Caco-2 (cell line): ENCODE measurements around the gene ZRANB3. TPM values are rescaled to one million over a fixed set of nuclear protein-coding genes. Genes with fewer than 3 reads are reported as not detected.
"Not testable (repeated sequence)": the region's sequence is repeated elsewhere in the genome, so short reads cannot be mapped to it uniquely, and the experiment has no call there.

Experiments used
- BruUV-seq: library from RNA; stranded (reverse); fragments of 400-500 nt; replicated peaks from 2 replicates; lab custom pipeline; 2021; lab: Mats Ljungman, UMichigan
- CTCF ChIA-PET: fragments of 300-600 bp; sonication (Branson Sonifier 250); formaldehyde crosslinking; loops from one replicate; lab custom pipeline; 2022; ENCODE audit warnings: antibody characterized with exemption; lab: Charles Lee
- POLR2A ChIA-PET: fragments of 300-600 bp; sonication (Branson Sonifier 250); formaldehyde crosslinking; loops from one replicate; lab custom pipeline; 2022; ENCODE audit warnings: antibody characterized with exemption; lab: Charles Lee
- DNase-seq, 2 experiments: peaks; one replicate each; pipeline versions ENCODE4 v3.0.0 to v3.0.0-alpha.2; 2020 to 2022
- H3K27me3 ChIP-seq: replicated peaks from 2 replicates; pipeline ENCODE4 v1.6.0; 2011; ENCODE audit warnings: low read length; ENCODE audit not compliant: control insufficient read depth, insufficient read depth
- H3K36me3 ChIP-seq: 2 replicates; pipeline ENCODE4 v1.5.1; 2011; ENCODE audit warnings: low read length; ENCODE audit not compliant: control insufficient read depth, insufficient read depth
- H3K4me1 ChIP-seq: fragments of 250-450 bp; sonication (Bioruptor Pico); 2 replicates; pipeline ENCODE4 v1.5.1; 2020; ENCODE audit warnings: mild to moderate bottlenecking
- H3K4me3 ChIP-seq: 2 replicates; pipeline ENCODE4 v1.5.1; 2011; ENCODE audit warnings: low read depth, mild to moderate bottlenecking, control low read depth, low read length
- H3K9me3 ChIP-seq: fragments of 250-450 bp; sonication (Bioruptor Pico); 2 replicates; pipeline ENCODE4 v1.5.1; 2020; ENCODE audit warnings: mild to moderate bottlenecking, moderate library complexity
- H3K27ac Mint-ChIP-seq: one replicate; pipeline ENCODE4 v1.8.0; 2022; ENCODE audit warnings: mixed read lengths; ENCODE audit not compliant: unreplicated experiment
- H3K27me3 Mint-ChIP-seq: one replicate; pipeline ENCODE4 v1.8.0; 2022; ENCODE audit warnings: mixed read lengths; ENCODE audit not compliant: insufficient read depth, unreplicated experiment
- H3K36me3 Mint-ChIP-seq: one replicate; pipeline ENCODE4 v1.8.0; 2022; ENCODE audit warnings: mild to moderate bottlenecking, mixed read lengths; ENCODE audit not compliant: insufficient read depth, unreplicated experiment
- H3K4me1 Mint-ChIP-seq: one replicate; pipeline ENCODE4 v1.8.0; 2022; ENCODE audit warnings: low read depth, mixed read lengths; ENCODE audit not compliant: unreplicated experiment
- H3K4me3 Mint-ChIP-seq: one replicate; pipeline ENCODE4 v1.8.0; 2022; ENCODE audit warnings: mild to moderate bottlenecking, moderate library complexity, mixed read lengths; ENCODE audit not compliant: unreplicated experiment
- H3K9me3 Mint-ChIP-seq: one replicate; pipeline ENCODE4 v1.8.0; 2022; ENCODE audit warnings: mixed read lengths; ENCODE audit not compliant: unreplicated experiment
- CTCF ChIP-seq, 2 experiments: fragments of 200-600 bp in 1 of 2; IDR thresholded peaks; 1 replicate in 1 of 2; 2 replicates in 1 of 2; pipeline versions ENCODE4 v1.5.1 to v1.8.0; 2011 to 2022; ENCODE audit warnings: antibody characterized with exemption in 1 of 2, control low read depth in 1 of 2, inconsistent platforms in 1 of 2, low read depth in 1 of 2, low read length in 1 of 2, mild to moderate bottlenecking in 1 of 2, moderate library complexity in 1 of 2; ENCODE audit not compliant: insufficient read depth in 1 of 2, severe bottlenecking in 1 of 2, unreplicated experiment in 1 of 2
- intact Hi-C: fragments of 100-400 bp; cut with micrococcal nuclease; formaldehyde crosslinking; loops from one replicate; pipeline ENCODE4 v1.10.0; 2022; ENCODE audit not compliant: unreplicated experiment
- total RNA-seq: library from RNA; stranded (reverse); gene quantifications from 2 replicates; pipeline ENCODE4 v1.2.3, GENCODE V29; 2022

ZRANB3 gene
- total RNA-seq, 1 experiment from 2014 or later = 17.0 TPM

- TF ChIP-seq CTCF (IDR thresholded peaks at IDR 0.05; ENCODE audit: insufficient read depth in 1 of 2, low read depth in 1 of 2, low read length in 1 of 2, severe bottlenecking in 1 of 2, unreplicated experiment in 1 of 2) = no peak
- POLR2A ChIA-PET = interaction anchor here (0.6 kb wide), 1 partner anchor 611 kb away, joined by 3 read pairs; no protein-coding TSS in a partner anchor
- no peak overlapping the region for H3K4me3 ChIP-seq
- Mint-ChIP-seq H3K36me3 (peaks cover 8% of the 10 kb centered on the region), H3K4me3 (no peak overlapping the region), H3K27ac (no peak overlapping the region), H3K4me1 (peaks cover 11% of the 10 kb centered on the region), H3K9me3 (peaks cover 10% of the 10 kb centered on the region), H3K27me3 (no peaks in the 10 kb centered on the region)
- CTCF ChIA-PET = no interaction called here
- no peak for DNase-seq
- H3K27me3 ChIP-seq = no peaks in the 10 kb centered on the region
- H3K36me3 ChIP-seq = no peaks in the 10 kb centered on the region
- H3K4me1 ChIP-seq = peaks cover 8% of the 10 kb centered on the region; the same call in 1 of the 2 replicates
- H3K9me3 ChIP-seq = no peaks in the 10 kb centered on the region
- no TSS peak for BruUV-seq
- intact Hi-C loops = no loop called here
Observed at GRCh38 chr2:135119582-135119981, 411.4 kb downstream of the ZRANB3 start.

- Histone ChIP-seq H3K27me3 (no peaks in the 10 kb centered on the region), H3K36me3 (no peaks in the 10 kb centered on the region), H3K4me3 (no peak overlapping the region), H3K4me1 (no peaks in the 10 kb centered on the region), H3K9me3 (no peaks in the 10 kb centered on the region)
- Mint-ChIP-seq H3K27me3 (no peaks in the 10 kb centered on the region), H3K4me3 (no peak overlapping the region), H3K4me1 (no peaks in the 10 kb centered on the region), H3K9me3 (peaks cover 10% of the 10 kb centered on the region), H3K36me3 (peaks cover 25% of the 10 kb centered on the region), H3K27ac (no peak overlapping the region)
- intact Hi-C loops = no loop called here
- DNase-seq = no peak
- BruUV-seq = no TSS peak
- POLR2A ChIA-PET = no interaction called here
- TF ChIP-seq CTCF (IDR thresholded peaks at IDR 0.05; ENCODE audit: insufficient read depth in 1 of 2, low read depth in 1 of 2, low read length in 1 of 2, severe bottlenecking in 1 of 2, unreplicated experiment in 1 of 2) = no peak
- CTCF ChIA-PET = no interaction called here
Observed at GRCh38 chr2:135113322-135113721, 417.7 kb downstream of the ZRANB3 start.

- Mint-ChIP-seq H3K9me3 (peaks cover 19% of the 10 kb centered on the region), H3K36me3 (peaks cover 54% of the 10 kb centered on the region)
- H3K4me1 Mint-ChIP-seq, H3K36me3 ChIP-seq, BruUV-seq, H3K4me3 ChIP-seq, H3K27me3 ChIP-seq, DNase-seq, POLR2A ChIA-PET, H3K4me3 Mint-ChIP-seq, intact Hi-C loops, H3K27me3 Mint-ChIP-seq, CTCF ChIA-PET, H3K4me1 ChIP-seq, H3K9me3 ChIP-seq, H3K27ac Mint-ChIP-seq: not testable (repeated sequence)
Observed at GRCh38 chr2:135105513-135106316, 425.3 kb downstream of the ZRANB3 start.
